GM19099 (cell line): Measurements from ENCODE around the gene CRACR2B.

Experiments
- POLR2A ChIP-seq: IDR thresholded peaks from 3 replicates; pipeline ENCODE4 v1.6.1; 2011; ENCODE audit warnings: low read depth; ENCODE audit not compliant: insufficient read length; ENCODE audit errors: extremely low read depth

CRACR2B gene

GRCh38 chr11:836700-837099 lies 9.0 kb downstream of the CRACR2B start:
- TF ChIP-seq POLR2A: no peak

- no peak for TF ChIP-seq POLR2A
These were observed 9.7 kb downstream of the CRACR2B start for GRCh38 chr11:837189-837989.

GRCh38 chr11:837990-838307 lies 10.2 kb downstream of the CRACR2B start:
- no peak for TF ChIP-seq POLR2A

- no peak for TF ChIP-seq POLR2A
These were observed 10.9 kb downstream of the CRACR2B start for GRCh38 chr11:838441-839279.

GRCh38 chr11:839280-839623 lies 11.5 kb downstream of the CRACR2B start:
- TF ChIP-seq POLR2A: no peak

GRCh38 chr11:839875-840617 lies 12.3 kb downstream of the CRACR2B start:
- no peak for TF ChIP-seq POLR2A

- TF ChIP-seq POLR2A: no peak
These were observed 14.3 kb downstream of the CRACR2B start for GRCh38 chr11:841981-842369.

- TF ChIP-seq POLR2A: peak; percentile 99
These were observed 14.8 kb downstream of the CRACR2B start, which contains the start of the genes POLR2L and TSPAN4 for GRCh38 chr11:842370-843002. Gene POLR2L (minus strand): TSS chr11:842529. CDS start chr11:842508, 21 bp downstream. Gene TSPAN4 (plus strand): TSS chr11:842852. CDS start chr11:850305, 7,453 bp downstream.

GRCh38 chr11:843086-843734 lies 15.5 kb downstream of the CRACR2B start:
- no peak for TF ChIP-seq POLR2A

- TF ChIP-seq POLR2A: no peak
These were observed 16.3 kb downstream of the CRACR2B start for GRCh38 chr11:843818-844692.

- no peak for TF ChIP-seq POLR2A
These were observed 17.2 kb downstream of the CRACR2B start for GRCh38 chr11:844693-845644.

- TF ChIP-seq POLR2A: no peak
These were observed 18.3 kb downstream of the CRACR2B start for GRCh38 chr11:845872-846495.
